Jurkat, Clone E6-1 (cell line): ENCODE measurements around the gene NFASC.
A peak's percentile ranks its signal among the peaks of the same experiment; 100 is the strongest.

Experiments used
- DNase-seq: peaks from one replicate; pipeline ENCODE4 v3.0.0-alpha.2; 2011; ENCODE audit warnings: low read depth, low spot score
- H3K4me3 ChIP-seq: 2 replicates; pipeline ENCODE4 v1.5.1; 2011; ENCODE audit warnings: mild to moderate bottlenecking, low read length, control low read depth, moderate library complexity

The NFASC gene

DNA sequence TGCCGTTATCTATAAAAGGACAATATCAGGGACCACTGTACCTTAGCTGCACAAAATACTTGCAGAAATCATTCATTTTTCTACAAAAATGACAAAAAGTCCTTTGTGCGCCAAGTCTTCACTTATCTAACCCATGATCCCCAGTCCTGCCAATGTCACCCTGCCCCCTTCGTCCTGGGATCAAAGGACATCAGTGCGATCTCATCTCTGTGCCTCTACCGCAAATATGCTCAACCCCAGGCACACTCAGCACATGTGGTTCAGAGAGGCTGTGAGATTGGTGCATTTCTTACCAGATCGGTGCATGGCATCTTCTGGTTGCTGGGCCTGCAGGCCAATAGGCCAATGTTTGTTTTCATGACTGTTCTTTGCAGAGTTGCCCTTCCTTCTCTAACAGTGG, 72.8 kb downstream of the NFASC start:
- peak; percentile 30 for DNase-seq
- H3K4me3 ChIP-seq = no peak overlapping the region

DNA sequence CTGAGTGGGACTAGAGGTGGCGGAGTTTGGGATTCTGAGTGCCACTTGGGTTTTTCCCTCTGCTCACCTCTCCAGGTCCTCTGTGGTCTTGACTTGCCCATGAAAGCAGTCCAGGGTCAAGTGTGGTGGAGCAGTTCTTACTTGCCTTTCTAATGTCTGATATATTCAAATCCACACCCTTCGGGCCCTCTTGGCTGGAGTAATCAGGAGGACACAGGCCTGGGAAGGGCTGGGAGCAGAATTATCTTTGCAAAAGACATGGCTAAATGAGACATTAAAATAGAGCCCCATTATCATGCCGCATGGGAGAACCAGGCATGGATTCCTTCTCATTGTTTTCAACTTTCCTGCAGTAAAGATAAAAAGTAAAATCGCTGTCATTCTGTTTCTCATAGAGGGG, 74.0 kb downstream of the NFASC start:
- no peak overlapping the region for H3K4me3 ChIP-seq
- DNase-seq = no peak

DNA sequence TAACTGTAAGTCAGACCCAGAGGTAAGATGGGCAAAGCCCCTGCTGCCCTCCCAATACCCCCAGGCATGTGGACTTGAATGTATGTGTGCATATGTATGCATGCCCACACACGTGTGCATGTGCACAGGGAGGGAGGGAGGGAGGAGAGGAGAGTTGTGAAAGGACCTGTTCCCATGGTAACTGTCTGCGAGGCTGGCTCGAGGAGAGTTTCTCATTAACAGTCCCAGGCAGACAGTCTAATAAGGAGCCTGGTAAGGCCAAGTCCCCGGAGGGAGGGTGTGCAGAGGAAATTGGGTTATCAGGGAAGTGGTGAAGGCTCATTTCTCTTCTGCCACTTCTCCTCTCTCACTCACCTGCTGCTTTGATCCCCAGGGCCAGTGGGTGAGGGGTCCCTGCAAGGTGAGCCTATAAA, 74.9 kb downstream of the NFASC start:
- peak; percentile 70 for DNase-seq
- H3K4me3 ChIP-seq = no peak overlapping the region

DNA sequence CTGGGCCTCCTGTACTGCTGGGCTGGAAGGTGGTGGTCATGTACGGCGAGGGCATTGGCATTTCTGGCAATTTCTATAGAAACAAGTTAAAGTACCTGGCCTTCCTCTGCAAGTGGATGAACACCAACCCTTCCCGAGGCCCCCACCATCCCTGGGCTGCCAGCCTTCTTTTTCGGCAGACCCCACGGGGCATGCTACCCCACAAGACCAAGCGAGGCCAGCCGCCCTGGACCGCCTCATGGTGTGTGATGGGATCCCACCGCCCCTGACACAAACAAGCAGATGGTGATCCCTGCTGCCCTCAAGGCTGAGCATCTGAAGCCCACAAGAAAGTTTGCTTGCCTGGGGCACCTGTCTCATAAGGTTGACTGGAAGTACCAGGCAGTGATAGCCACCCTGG, 76.0 kb downstream of the NFASC start:
- H3K4me3 ChIP-seq = no peak overlapping the region
- DNase-seq = no peak

DNA sequence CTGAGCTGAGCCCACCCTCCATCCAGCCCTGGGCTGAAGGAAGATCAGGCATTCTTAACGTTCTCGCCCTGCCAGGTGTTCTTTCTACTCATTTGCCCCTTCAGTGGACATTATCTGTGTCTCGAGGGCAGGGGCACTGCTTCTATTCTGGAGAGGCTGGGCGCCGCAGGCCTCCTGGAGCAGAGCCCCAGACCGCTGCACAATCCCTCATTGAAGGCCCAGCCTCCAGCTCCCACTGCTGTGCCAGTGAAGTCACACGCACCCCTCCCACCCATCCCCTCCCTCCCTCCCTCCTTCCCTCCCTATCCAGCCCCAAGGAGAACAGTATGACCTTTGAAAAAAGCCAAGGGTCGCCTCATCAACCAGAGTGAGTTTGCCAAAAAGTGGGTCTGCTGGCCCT, 76.7 kb downstream of the NFASC start:
- no peak overlapping the region for H3K4me3 ChIP-seq
- DNase-seq = no peak

DNA sequence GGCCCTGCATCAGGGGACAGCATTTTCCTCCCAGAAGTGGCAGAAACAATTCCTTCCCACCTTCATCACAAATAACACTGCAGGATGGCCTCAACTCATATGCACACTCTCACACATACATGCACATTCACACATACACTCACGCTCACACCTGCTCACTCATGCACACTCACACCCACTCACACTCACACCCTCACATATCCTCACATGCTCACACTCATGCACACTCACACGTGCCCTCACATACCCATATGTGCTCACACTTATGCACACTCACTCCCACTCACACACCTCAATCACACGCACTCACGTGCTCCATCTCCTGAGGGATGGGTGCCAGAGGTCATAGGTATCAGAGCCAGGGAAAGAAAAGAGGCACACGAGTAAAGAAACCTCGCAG, 77.1 kb downstream of the NFASC start:
- DNase-seq = no peak
- H3K4me3 ChIP-seq = no peak overlapping the region

DNA sequence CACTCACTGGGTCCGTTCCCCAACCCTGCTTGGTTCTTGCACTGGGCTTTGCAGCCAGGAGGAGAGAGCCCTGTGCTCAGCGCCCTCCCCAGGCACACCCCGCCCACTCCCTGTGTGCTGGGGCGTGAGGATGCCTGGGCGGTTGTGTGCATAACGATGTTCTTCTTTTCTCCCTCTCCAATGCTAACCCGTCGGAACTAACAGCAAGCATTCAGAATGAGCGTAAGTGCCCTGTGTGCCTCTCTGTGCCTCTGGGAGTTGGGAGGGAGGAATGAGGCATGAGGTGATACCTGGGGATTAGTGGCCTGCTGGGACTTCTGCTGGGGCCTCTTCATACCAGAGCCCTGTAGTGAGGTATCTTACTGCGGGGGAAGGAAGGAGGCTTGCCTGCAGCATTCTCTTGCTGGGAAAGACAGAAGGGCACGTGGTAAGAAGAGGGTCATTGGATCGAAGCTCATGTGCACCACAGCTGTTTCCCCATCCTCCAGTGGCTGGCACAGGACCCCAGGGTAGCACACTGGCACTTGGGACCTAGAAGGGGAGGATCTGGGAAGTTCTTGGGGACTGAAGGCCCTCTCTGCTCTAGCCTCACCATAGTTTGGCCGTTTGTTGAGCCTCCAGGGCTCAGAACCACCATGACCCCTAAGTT, 79.8 kb downstream of the NFASC start:
- DNase-seq = no peak
- H3K4me3 ChIP-seq = no peak overlapping the region

DNA sequence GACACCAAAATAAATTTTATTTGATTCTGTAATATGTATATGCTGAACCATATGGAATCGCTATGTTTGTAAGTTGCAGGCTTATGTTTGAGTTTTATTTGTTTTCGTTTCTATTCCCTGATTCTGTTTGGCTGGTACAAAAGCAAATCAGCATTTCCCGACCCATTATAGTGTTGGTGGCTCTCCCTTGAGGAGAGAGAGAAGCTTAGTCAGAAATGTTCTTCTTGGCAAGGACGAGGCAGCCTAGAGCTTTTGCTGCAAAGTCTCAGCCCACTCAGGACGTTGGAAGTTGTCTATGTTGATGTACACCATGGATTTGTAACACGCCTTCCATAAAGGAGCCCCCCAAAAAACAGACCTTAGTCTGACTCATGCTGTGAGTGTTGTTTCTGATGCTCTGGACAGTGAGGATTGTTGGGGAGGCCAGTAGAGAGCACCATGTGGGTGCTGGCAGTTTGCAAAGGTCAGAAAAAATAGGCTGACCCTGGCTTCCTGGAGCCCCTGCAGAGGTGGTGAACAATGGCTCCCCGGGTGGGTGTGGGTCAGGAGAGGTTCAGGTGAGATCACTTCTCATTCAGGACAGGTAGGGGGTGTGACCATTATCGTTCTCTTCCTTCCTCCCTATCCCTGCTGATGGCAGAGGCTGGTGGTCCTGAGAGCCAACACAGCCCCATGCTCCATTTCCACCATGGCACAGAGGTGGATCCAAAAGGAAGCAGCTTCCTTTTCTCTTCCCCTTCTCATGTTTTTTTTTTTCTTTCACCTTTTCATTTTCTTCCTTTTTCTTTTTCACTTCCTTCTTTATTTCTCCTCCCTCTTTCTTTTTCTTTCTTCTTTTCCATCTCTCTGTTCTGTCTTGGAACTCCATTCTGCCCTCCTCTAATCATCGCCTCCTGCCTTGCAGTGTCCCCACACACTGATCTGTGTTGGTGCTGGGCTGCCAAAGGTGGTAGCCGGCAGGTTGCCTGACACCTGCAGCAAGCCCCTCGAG, 88.0 kb downstream of the NFASC start:
- H3K4me3 ChIP-seq = no peak overlapping the region
- no peak for DNase-seq

DNA sequence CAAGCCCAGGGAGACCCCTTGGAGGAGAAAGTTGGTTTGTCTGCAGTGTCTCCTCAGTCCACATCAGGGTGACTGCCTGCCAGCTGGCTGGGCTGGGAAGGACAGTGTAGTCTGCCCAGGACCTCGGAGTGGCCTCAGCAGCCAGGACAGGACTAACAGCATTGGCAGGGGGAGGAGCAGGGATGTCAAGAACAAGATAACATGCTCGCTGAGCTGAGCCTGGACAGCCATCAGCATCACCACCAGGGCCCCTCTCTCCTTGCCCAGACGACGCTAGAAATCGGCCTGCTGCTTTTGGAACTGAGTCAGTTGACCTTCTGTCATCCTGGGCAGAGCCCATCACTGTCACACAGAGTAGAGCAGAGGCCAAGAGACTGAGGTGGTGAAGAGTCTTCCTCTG, 88.7 kb downstream of the NFASC start:
- H3K4me3 ChIP-seq = no peak overlapping the region
- no peak for DNase-seq

DNA sequence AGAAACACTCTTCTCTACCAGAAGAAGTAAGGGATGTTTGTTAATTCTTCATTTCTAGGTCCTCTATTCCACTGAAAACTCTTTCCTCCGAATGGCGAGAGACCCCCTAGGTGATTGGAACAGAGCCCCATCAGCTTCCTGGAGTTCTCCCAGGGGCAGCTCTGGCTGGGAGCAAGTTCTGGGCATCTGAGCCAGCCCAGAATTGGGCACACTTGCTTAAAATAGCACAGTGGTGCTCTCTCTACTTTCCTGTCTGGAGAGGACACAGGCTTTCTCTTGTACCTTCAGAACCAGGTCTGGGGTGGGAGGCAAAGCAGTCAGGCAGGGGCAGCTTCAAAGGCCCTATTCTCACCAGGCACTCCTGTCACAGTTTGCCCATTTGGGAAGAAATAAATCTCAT, 89.2 kb downstream of the NFASC start:
- DNase-seq = no peak
- H3K4me3 ChIP-seq = no peak overlapping the region

DNA sequence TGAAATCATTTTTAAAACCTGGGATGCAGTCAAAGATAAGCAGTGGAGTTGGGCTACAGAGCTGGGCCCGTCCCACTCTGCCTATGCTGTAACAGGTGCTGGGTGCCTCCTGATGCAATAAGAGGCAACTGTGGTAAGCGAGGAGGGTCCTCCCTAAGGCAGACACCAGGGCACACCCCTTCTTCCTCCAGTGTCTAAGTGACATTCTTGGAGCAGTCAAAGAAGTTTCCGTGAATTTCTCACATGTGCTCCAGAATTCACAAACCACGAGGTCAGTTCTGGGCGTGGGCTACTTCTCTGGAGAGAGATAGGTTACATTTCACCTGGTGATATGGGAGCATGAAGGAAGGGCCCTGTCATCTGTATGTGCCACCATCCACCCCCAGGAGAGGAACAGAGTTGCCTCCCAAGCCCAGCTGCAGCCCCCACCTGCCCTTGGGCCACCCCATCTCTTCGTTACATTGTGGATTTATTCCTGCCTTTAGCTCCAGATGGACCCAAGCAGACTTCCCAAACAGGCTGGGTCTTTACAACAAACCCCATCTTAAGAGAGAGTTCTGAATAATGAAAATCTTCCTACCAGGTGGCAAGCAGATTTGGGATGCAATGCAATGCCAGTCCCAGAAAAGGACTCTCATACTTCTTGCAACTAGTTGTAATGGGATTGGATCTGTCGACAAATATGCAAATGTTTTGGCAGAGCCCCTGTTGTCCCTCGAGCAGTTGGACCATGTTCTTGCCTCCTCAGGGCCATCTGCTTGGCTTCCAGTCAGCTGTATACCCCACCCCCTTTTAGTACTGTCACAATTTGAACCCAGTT, 89.9 kb downstream of the NFASC start:
- no peak for DNase-seq
- no peak overlapping the region for H3K4me3 ChIP-seq

DNA sequence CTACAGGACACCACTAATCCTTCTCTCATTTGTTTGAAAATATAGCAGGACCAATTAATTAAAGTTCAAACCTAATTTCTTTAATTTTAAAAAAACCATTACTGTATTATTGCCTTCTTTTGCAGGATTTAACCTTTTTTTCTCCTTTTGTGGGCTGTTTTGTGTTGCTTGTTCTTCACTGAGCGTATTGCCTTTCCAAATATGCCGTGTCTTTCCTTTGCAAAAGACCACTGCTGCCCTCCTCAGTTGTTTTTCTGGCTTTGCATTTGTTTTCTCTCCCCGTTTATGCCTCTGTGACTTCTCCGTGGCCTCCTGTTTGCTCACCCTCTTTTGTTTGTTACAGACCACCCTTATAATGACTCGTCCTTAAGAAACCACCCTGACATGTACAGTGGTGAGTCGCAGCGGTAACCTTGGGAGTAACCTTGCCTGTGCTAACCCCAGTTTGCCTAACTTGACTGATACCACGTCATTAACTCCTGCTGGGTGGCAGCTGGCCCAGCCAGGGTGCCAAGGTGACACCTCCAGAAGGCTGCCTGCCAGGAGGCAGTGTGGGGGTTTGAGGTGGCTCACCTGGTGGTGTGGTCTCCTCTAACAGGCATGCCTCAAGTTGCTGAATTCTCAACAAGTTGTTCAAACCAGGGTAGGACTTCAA, 91.2 kb downstream of the NFASC start:
- no peak for DNase-seq
- H3K4me3 ChIP-seq = no peak overlapping the region

DNA sequence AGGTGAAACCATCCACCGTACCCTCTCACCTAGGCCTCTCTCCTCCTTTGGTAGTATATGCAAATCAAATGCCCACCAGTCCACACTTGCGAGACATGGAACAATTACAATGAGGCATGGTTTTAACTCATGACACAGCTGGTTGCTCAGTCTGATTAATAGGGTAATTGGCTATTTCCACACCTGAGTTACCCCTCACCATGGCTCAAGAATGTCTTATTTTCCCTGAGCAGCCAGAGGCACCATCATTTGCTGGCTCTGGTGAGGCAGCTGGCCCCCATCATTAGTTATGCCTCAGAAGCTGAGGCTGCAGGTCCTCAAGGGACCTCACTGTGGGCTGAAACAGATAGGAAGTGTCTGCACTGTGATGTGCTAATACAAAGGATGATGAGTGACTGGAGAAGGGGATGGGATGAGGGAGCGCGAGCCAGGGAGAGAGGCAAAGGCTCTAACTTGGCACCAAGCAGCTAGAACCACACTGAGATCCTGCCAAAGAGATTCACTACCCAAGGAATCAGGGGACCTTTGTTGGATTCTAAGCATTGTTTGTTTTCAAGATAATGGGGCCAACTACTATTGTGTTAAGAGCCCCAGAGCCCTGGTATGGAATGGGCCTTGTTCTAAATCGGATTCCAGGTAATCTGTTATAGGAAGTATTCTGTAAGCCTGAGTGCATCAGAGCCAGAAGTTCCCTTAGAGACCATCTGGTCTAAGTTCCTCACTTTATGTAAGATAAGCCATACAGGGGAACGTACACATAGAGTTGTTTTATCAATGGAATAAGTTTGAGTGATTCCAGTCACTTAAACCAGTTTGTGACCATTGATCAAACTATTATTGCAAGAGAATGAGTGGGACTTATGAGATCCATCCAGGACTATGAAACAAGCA, 92.3 kb downstream of the NFASC start:
- DNase-seq = no peak
- no peak overlapping the region for H3K4me3 ChIP-seq

DNA sequence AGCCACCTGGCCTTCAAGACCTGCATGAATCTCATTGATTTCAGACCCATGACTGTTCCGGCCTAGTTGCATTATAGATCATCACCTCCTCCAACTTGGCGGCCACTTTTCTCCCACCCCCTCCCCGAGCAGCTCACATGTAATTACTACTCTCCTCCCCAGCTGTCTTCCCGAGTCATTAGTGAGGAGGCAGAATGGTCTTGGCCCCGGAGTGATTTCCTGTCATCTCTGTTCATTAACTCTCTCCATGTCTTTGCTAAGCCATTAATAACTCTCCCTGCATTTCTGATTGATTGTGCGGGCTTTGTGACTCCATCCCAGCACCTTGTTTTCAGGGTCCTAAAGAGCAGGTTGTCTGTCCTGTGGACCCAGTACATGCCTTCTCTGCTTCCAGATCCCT, 96.8 kb downstream of the NFASC start:
- no peak for DNase-seq
- H3K4me3 ChIP-seq = no peak overlapping the region

DNA sequence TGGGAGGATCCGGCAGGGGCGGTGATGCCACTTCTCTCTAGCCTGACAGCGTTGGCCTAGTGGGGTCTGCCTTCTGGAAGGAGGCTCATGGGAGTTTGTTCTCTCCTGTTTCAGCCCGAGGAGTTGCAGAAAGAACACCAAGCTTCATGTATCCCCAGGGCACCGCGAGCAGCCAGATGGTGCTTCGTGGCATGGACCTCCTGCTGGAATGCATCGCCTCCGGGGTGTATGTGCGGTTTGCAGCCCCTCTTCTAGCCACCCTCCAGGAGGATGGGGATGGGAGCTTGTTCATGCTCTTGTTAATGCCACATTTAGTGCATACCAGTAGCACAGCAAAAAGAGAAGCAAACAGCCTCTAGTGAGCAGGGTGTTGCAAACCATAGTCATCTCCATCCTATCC, 97.5 kb downstream of the NFASC start:
- no peak for DNase-seq
- H3K4me3 ChIP-seq = no peak overlapping the region

DNA sequence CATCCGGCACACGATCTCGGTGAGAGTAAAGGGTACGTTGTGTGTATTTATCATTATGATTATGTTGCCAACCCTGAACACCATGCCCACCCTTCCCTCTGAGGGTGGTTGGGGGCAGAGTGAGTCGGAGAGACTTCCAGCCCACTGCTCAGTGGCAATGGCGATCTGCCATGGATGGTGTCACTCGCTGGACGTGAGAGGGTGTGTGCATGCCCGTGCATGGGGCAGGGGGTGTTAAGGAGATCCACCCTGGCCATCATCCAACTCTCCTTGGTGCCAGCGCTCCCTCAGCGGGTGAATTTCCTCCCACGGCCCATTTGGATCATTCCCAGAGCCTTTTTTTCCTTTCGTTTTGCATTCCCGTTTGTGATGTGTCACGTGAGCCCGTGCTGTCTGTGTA, 98.3 kb downstream of the NFASC start:
- no peak for DNase-seq
- no peak overlapping the region for H3K4me3 ChIP-seq

DNA sequence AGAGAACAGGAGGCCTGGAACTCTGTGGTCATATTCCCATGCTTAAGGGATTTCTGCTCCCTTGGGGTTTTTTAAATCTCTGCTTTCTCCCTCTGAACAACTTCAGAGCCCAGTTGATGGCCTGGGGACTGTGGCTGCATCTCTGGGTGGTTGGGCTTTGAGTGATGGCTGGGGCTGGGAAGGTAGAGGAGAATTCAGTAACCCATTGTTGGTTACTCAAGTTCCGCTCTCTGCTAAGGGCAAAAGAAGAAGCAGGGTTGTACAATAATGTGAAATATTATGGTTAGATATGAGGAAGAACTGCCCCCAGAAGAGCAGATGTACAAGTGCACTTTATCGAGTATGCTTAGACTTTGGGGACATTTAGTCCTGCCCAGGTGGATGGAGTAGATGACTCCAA, 100.3 kb downstream of the NFASC start:
- no peak overlapping the region for H3K4me3 ChIP-seq
- no peak for DNase-seq

DNA sequence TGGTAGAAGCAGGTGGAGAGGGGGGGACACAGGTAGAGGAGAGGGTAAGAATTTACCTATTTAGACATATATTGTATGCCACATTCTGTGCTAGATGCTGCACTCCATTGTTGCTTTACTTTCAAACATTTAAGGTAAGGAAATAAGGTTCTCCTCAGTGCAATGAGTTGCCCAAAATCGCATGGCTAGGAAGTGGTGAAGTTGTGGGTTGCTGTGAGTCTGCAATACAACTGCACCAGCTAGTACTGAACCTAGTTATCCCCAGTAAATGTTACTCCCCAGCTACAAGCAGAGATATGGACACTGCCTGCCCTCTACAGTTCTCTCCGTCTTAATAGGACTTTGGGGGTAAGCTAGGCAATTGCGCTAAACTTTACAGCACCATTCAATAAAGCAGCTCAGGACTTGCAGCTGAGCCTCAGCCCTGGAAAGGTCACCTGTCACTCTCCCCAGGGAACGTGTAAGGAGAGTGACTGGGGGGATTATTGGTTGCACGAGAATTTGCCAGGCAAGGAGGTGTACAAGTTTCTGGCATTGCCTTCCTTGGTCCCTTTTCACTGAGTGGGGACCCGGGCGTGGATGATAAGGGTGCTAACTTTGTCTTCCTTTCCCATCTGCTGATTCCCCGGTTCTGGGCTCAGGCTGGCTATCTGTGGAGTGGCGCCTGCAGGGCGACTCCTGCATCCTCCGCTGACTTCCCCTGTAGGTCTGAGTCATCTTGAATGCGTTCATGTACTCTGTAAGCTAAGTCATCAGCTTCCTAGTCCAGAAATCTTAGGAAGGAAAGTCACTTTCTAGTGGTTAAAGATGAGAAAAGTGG, 101.1 kb downstream of the NFASC start:
- no peak overlapping the region for H3K4me3 ChIP-seq
- DNase-seq = no peak
